Body of pancreas (tissue), 4 donors: ENCODE measurements around the gene PLEKHO1.

ENCODE experiments used
- POLR2A ChIP-seq, 3 donors: fragments of 450-650 bp; IDR thresholded peaks; one replicate each; pipeline ENCODE4 v1.6.1; 2016; ENCODE audit warnings: antibody characterized with exemption in 3 of 3, mild to moderate bottlenecking in 2 of 3
- TF ChIP-seq, protein P1 (sequence below), 7 experiments: fragments of 450-650 bp in 4 of 7; fragments of 200-600 bp in 3 of 7; sonication (generic) in 3 of 7; IDR thresholded peaks; one replicate each; pipeline ENCODE4 v1.5.1; 2016 to 2019; ENCODE audit warnings: antibody characterized with exemption in 7 of 7

DNA sequence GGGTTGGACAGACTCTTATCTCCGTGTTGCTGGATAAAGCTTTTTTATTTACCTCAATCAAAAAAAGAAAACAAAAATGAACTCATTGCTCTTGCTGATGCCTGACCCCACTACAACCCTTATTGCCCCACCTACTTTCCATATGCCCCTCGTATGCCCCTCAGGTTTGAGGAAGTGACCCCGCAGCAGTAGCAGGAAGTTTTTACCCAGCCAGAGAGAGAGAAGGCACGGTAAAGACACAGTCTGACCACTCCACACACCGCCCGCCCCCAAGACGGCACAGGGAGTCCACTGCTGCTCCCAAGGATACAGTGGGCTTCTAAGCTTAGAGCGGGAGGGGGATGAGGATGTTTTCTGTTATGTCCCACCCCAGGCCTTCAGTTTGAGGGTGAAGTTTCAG lies 9.8 kb downstream of the PLEKHO1 start:
- TF ChIP-seq POLR2A (IDR thresholded peaks at IDR 0.05), result peak in 1 of 3 donors; percentile 35
- TF ChIP-seq, protein P1, sequence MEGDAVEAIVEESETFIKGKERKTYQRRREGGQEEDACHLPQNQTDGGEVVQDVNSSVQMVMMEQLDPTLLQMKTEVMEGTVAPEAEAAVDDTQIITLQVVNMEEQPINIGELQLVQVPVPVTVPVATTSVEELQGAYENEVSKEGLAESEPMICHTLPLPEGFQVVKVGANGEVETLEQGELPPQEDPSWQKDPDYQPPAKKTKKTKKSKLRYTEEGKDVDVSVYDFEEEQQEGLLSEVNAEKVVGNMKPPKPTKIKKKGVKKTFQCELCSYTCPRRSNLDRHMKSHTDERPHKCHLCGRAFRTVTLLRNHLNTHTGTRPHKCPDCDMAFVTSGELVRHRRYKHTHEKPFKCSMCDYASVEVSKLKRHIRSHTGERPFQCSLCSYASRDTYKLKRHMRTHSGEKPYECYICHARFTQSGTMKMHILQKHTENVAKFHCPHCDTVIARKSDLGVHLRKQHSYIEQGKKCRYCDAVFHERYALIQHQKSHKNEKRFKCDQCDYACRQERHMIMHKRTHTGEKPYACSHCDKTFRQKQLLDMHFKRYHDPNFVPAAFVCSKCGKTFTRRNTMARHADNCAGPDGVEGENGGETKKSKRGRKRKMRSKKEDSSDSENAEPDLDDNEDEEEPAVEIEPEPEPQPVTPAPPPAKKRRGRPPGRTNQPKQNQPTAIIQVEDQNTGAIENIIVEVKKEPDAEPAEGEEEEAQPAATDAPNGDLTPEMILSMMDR (IDR thresholded peaks at IDR 0.05), result no peak
